ENCODE measurements around the gene LRP3.

DNA sequence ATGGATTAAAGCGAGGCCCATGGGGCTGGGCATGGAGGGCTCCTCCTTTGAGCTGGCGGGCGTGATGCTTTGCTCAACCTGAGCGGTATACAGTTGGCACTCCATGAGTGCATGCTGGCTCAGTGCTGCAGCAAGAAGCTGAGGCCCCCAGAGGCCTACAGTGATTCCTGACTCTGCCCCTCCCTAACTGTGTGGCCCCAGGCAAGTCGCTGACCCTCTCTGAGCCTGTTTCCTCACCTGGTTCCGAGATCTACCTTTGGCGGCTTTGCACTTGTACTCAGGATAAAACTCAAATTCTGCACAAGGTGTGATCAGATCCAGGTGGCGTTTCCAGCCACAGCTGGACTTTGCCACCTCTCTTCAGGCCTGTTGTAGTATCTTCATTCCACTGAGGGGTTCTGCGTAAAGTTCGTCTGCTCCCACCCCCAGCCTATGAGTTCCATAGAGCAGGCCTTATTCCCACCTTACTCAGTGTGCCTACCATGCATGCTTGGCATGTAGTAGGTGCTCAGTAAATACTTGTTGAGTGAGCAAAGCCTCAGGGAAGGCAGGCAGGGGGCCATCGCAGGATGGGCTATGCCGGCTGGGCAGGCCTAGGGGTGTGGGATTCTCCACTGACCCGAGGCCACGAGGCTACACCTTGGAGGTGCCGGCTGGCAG is 7.9 kb downstream of the LRP3 start:
- TF ChIP-seq, protein P1, sequence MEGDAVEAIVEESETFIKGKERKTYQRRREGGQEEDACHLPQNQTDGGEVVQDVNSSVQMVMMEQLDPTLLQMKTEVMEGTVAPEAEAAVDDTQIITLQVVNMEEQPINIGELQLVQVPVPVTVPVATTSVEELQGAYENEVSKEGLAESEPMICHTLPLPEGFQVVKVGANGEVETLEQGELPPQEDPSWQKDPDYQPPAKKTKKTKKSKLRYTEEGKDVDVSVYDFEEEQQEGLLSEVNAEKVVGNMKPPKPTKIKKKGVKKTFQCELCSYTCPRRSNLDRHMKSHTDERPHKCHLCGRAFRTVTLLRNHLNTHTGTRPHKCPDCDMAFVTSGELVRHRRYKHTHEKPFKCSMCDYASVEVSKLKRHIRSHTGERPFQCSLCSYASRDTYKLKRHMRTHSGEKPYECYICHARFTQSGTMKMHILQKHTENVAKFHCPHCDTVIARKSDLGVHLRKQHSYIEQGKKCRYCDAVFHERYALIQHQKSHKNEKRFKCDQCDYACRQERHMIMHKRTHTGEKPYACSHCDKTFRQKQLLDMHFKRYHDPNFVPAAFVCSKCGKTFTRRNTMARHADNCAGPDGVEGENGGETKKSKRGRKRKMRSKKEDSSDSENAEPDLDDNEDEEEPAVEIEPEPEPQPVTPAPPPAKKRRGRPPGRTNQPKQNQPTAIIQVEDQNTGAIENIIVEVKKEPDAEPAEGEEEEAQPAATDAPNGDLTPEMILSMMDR (IDR thresholded peaks at IDR 0.05; ENCODE audit: poor library complexity, severe bottlenecking): no peak
- TF ChIP-seq POLR2AphosphoS5 (IDR thresholded peaks at IDR 0.05): no peak
- no peak for TF ChIP-seq SMC3 (conservative IDR thresholded peaks at IDR 0.05; ENCODE audit: poor library complexity)
- no peak for TF ChIP-seq EZH2 (IDR thresholded peaks at IDR 0.05; ENCODE audit: borderline replicate concordance, insufficient read depth, low read length, poor library complexity, severe bottlenecking)
- TF ChIP-seq, protein P2, sequence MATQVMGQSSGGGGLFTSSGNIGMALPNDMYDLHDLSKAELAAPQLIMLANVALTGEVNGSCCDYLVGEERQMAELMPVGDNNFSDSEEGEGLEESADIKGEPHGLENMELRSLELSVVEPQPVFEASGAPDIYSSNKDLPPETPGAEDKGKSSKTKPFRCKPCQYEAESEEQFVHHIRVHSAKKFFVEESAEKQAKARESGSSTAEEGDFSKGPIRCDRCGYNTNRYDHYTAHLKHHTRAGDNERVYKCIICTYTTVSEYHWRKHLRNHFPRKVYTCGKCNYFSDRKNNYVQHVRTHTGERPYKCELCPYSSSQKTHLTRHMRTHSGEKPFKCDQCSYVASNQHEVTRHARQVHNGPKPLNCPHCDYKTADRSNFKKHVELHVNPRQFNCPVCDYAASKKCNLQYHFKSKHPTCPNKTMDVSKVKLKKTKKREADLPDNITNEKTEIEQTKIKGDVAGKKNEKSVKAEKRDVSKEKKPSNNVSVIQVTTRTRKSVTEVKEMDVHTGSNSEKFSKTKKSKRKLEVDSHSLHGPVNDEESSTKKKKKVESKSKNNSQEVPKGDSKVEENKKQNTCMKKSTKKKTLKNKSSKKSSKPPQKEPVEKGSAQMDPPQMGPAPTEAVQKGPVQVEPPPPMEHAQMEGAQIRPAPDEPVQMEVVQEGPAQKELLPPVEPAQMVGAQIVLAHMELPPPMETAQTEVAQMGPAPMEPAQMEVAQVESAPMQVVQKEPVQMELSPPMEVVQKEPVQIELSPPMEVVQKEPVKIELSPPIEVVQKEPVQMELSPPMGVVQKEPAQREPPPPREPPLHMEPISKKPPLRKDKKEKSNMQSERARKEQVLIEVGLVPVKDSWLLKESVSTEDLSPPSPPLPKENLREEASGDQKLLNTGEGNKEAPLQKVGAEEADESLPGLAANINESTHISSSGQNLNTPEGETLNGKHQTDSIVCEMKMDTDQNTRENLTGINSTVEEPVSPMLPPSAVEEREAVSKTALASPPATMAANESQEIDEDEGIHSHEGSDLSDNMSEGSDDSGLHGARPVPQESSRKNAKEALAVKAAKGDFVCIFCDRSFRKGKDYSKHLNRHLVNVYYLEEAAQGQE (IDR thresholded peaks at IDR 0.05; ENCODE audit: borderline replicate concordance): no peak

Measured in neural cell (in vitro differentiated cells).